Measurements from ENCODE around the gene AFAP1.

GRCh38 chr4:7763106-7763505, 176.6 kb downstream of the AFAP1 start:
- TF ChIP-seq, protein P1, sequence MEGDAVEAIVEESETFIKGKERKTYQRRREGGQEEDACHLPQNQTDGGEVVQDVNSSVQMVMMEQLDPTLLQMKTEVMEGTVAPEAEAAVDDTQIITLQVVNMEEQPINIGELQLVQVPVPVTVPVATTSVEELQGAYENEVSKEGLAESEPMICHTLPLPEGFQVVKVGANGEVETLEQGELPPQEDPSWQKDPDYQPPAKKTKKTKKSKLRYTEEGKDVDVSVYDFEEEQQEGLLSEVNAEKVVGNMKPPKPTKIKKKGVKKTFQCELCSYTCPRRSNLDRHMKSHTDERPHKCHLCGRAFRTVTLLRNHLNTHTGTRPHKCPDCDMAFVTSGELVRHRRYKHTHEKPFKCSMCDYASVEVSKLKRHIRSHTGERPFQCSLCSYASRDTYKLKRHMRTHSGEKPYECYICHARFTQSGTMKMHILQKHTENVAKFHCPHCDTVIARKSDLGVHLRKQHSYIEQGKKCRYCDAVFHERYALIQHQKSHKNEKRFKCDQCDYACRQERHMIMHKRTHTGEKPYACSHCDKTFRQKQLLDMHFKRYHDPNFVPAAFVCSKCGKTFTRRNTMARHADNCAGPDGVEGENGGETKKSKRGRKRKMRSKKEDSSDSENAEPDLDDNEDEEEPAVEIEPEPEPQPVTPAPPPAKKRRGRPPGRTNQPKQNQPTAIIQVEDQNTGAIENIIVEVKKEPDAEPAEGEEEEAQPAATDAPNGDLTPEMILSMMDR (IDR thresholded peaks at IDR 0.05): no peak
- TF ChIP-seq POLR2A (IDR thresholded peaks at IDR 0.05): no peak

Measured in uterus (tissue), 2 donors.